HUES64 (cell line): Measurements from ENCODE around the gene B3GALT5. TPM values are rescaled to one million over a fixed set of nuclear protein-coding genes. Genes with fewer than 3 reads are reported as not detected.

Experiments
- H3K27ac ChIP-seq: 2 replicates; pipeline ENCODE4 v1.7.0; 2013; ENCODE audit warnings: low read depth, low read length, inconsistent platforms
- H3K27me3 ChIP-seq: 2 replicates; pipeline ENCODE4 v1.6.1; 2013; ENCODE audit warnings: mild to moderate bottlenecking, low read length; ENCODE audit not compliant: insufficient read depth
- H3K36me3 ChIP-seq: 2 replicates; pipeline ENCODE4 v1.6.1; 2013; ENCODE audit warnings: mild to moderate bottlenecking, low read length; ENCODE audit not compliant: insufficient read depth
- H3K4me1 ChIP-seq: 2 replicates; pipeline ENCODE4 v1.6.1; 2013; ENCODE audit warnings: mild to moderate bottlenecking, low read length, moderate library complexity; ENCODE audit not compliant: insufficient read depth
- H3K4me3 ChIP-seq: 2 replicates; pipeline ENCODE4 v1.5.1; 2013; ENCODE audit warnings: mild to moderate bottlenecking, low read length, moderate library complexity
- H3K9ac ChIP-seq: 2 replicates; pipeline ENCODE4 v1.6.1; 2013; ENCODE audit warnings: mild to moderate bottlenecking, low read depth, low read length
- H3K9me3 ChIP-seq: 2 replicates; pipeline ENCODE4 v1.6.1; 2013; ENCODE audit warnings: low read depth, low read length; ENCODE audit not compliant: insufficient read depth
- WGBS: fragments of 150-250, 120-280 bp; methylation state at CpG from one replicate; pipeline ENCODE4 v1.1.7; 2013; ENCODE audit warnings: missing lambda C conversion rate; 5-methylcytosine and 5-hydroxymethylcytosine counted together
- polyA plus RNA-seq, 2 experiments: library from polyadenylated mRNA; stranded (reverse); fragments of 50-300 nt; gene quantifications; one replicate each; pipeline ENCODE4 v1.2.3, GENCODE V29; 2013

Gene B3GALT5
- polyA plus RNA-seq (2013, experiment 1 of 2): 5.7 TPM
- polyA plus RNA-seq (2013, experiment 2 of 2): 4.8 TPM

- 2% methylated on average over 63 of the region's 63 CpGs for WGBS
- H3K27ac ChIP-seq: peak within 1 kb of the TSS; percentile 65; the same call in 1 of the 2 replicates
- H3K4me1 ChIP-seq: peaks cover 39% of the 10 kb centered on the region
- peak within 1 kb of the TSS; percentile 71 for H3K9ac ChIP-seq
- H3K9me3 ChIP-seq: no peaks in the 10 kb centered on the region
- H3K4me3 ChIP-seq: peak within 1 kb of the TSS; percentile 96
- H3K27me3 ChIP-seq: peaks cover 8% of the 10 kb centered on the region; the same call in 1 of the 2 replicates
- H3K36me3 ChIP-seq: peaks cover 24% of the 10 kb centered on the region
Measured at GRCh38 chr21:39612233-39613040, at the start of gene B3GALT5. Gene B3GALT5, plus strand, starts transcription at chr21:39612940. Its CDS starts 47,620 bp downstream, at chr21:39660560.

GRCh38 chr21:39564200-39564599, 48.5 kb upstream of the B3GALT5 start:
- Histone ChIP-seq H3K27ac (no peak overlapping the region), H3K36me3 (no peaks in the 10 kb centered on the region), H3K9ac (no peak overlapping the region), H3K9me3 (no peaks in the 10 kb centered on the region), H3K4me3 (no peak overlapping the region), H3K27me3 (no peaks in the 10 kb centered on the region), H3K4me1 (peaks cover 3% of the 10 kb centered on the region; the same call in 1 of the 2 replicates)
- 97% methylated on average over 3 of the region's 3 CpGs for WGBS

- no peak overlapping the region for H3K27ac ChIP-seq
- H3K4me3 ChIP-seq: no peak overlapping the region
- 93% methylated on average over 18 of the region's 18 CpGs for WGBS
- no peaks in the 10 kb centered on the region for H3K36me3 ChIP-seq
- no peaks in the 10 kb centered on the region for H3K9me3 ChIP-seq
- no peak overlapping the region for H3K9ac ChIP-seq
- peaks cover 3% of the 10 kb centered on the region; the same call in 1 of the 2 replicates for H3K4me1 ChIP-seq
- no peaks in the 10 kb centered on the region for H3K27me3 ChIP-seq
Measured at GRCh38 chr21:39567180-39567972, 45.4 kb upstream of the B3GALT5 start.

- Histone ChIP-seq H3K27me3 (no peaks in the 10 kb centered on the region), H3K36me3 (no peaks in the 10 kb centered on the region), H3K9me3 (no peaks in the 10 kb centered on the region), H3K9ac (no peak overlapping the region), H3K27ac (no peak overlapping the region), H3K4me1 (peaks cover 3% of the 10 kb centered on the region; the same call in 1 of the 2 replicates), H3K4me3 (no peak overlapping the region)
- WGBS: 66% methylated on average over 8 of the region's 8 CpGs
Measured at GRCh38 chr21:39568361-39568760, 44.4 kb upstream of the B3GALT5 start.

GRCh38 chr21:39575775-39576174, 37.0 kb upstream of the B3GALT5 start:
- 0 out of 2 replicates have a peak, but pooled peaks cover 9% of the 10 kb centered on the region for H3K9me3 ChIP-seq

GRCh38 chr21:39576518-39577128, 36.1 kb upstream of the B3GALT5 start:
- H3K27me3 ChIP-seq: no peaks in the 10 kb centered on the region
- H3K9ac ChIP-seq: no peak overlapping the region
- peaks cover 13% of the 10 kb centered on the region for H3K4me1 ChIP-seq
- H3K27ac ChIP-seq: no peak overlapping the region
- H3K36me3 ChIP-seq: no peaks in the 10 kb centered on the region
- 78% methylated on average over 3 of the region's 3 CpGs for WGBS
- H3K9me3 ChIP-seq: 0 out of 2 replicates have a peak, but pooled peaks cover 9% of the 10 kb centered on the region
- no peak overlapping the region for H3K4me3 ChIP-seq

More at GRCh38 chr21:39575775-39576174, 37.0 kb upstream of the B3GALT5 start:
- Histone ChIP-seq H3K36me3 (no peaks in the 10 kb centered on the region), H3K9ac (no peak overlapping the region), H3K27ac (no peak overlapping the region), H3K4me1 (peaks cover 13% of the 10 kb centered on the region), H3K27me3 (no peaks in the 10 kb centered on the region), H3K4me3 (no peak overlapping the region)

- Histone ChIP-seq H3K9ac (no peak overlapping the region), H3K27ac (no peak overlapping the region), H3K36me3 (no peaks in the 10 kb centered on the region), H3K4me1 (peaks cover 13% of the 10 kb centered on the region), H3K4me3 (no peak overlapping the region), H3K9me3 (0 out of 2 replicates have a peak, but pooled peaks cover 9% of the 10 kb centered on the region), H3K27me3 (no peaks in the 10 kb centered on the region)
- WGBS: 97% methylated on average over 16 of the region's 16 CpGs
Measured at GRCh38 chr21:39579734-39580332, 32.9 kb upstream of the B3GALT5 start.

GRCh38 chr21:39580744-39581143, 32.0 kb upstream of the B3GALT5 start:
- no peaks in the 10 kb centered on the region for H3K27me3 ChIP-seq
- H3K9ac ChIP-seq: no peak overlapping the region
- no peaks in the 10 kb centered on the region for H3K36me3 ChIP-seq
- H3K9me3 ChIP-seq: 0 out of 2 replicates have a peak, but pooled peaks cover 9% of the 10 kb centered on the region
- 86% methylated on average over 1 of the region's 2 CpGs for WGBS
- H3K4me3 ChIP-seq: no peak overlapping the region
- no peak overlapping the region for H3K27ac ChIP-seq
- H3K4me1 ChIP-seq: peaks cover 10% of the 10 kb centered on the region

- H3K9me3 ChIP-seq: 0 out of 2 replicates have a peak, but pooled peaks cover 9% of the 10 kb centered on the region
- H3K27me3 ChIP-seq: no peaks in the 10 kb centered on the region
- WGBS: 93% methylated on average over 3 of the region's 3 CpGs
- no peak overlapping the region for H3K9ac ChIP-seq
- H3K4me1 ChIP-seq: peaks cover 3% of the 10 kb centered on the region; the same call in 1 of the 2 replicates
- no peaks in the 10 kb centered on the region for H3K36me3 ChIP-seq
- no peak overlapping the region for H3K4me3 ChIP-seq
- no peak overlapping the region for H3K27ac ChIP-seq
Measured at GRCh38 chr21:39581414-39581813, 31.3 kb upstream of the B3GALT5 start.

- over 99% methylated on average over 4 of the region's 4 CpGs for WGBS
- Histone ChIP-seq H3K4me3 (no peak overlapping the region), H3K9ac (no peak overlapping the region), H3K4me1 (no peaks in the 10 kb centered on the region), H3K36me3 (no peaks in the 10 kb centered on the region), H3K27me3 (no peaks in the 10 kb centered on the region), H3K9me3 (peaks cover 12% of the 10 kb centered on the region), H3K27ac (no peak overlapping the region)
Measured at GRCh38 chr21:39582749-39583148, 30.0 kb upstream of the B3GALT5 start.
